ENCODE data around the gene PKD1. TPM values are rescaled to one million over a fixed set of nuclear protein-coding genes. Genes with fewer than 3 reads are reported as not detected.

PKD1 gene
- total and polyA plus RNA-seq, 2 of the 13 experiments (the other 11 are each of a cell fraction or from before 2014, with no cell fraction given), result 22.1 to 23.0 TPM

DNA sequence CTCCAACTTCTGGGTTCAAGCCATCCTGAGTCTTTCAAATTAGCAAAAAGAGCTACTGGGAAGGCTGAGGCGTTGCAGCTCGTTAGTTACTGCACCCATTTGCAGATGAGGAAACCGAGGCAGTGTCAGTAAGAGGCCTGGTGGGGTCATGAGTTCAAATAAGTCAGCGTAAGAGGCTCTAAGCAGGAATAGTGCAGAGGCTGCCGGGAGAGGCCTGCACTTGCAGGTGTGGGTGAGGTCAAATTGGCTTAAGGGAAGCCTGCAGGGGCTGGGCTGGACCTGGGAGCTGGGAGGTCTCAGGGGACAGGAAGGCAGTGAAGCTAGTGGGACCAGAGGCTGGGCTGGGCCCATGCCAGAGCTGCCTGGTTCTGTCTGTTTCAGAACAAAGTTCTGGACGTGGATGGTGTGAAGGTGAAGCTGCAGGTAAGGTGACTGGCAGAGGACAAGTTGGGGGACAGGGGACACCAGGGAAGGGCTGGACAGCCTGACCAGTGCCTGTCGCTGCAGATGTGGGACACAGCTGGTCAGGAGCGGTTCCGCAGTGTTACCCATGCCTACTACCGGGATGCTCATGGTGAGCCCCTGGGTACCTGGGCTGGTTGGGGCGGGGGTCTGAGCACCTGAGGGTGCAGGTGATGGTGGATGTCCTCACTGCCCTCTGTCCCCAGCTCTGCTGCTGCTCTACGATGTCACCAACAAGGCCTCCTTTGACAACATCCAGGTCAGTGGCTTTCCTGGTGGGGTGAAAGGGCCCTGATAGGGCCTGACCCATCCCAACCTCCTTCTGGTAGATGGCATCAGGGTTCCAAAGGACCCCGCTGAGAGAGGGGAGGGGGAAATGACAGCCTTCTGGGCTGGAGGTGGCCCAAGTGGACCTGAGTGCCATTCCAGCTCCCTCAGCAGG lies 15.7 kb upstream of the PKD1 start (continued):
- TF ChIP-seq ZNF83 (CRISPR knock-in tag; IDR thresholded peaks at IDR 0.05; ENCODE audit: borderline replicate concordance), result no peak
- no peak for TF ChIP-seq MAFK (conservative IDR thresholded peaks at IDR 0.05 in 1 of 2, IDR thresholded peaks at IDR 0.05 in 1 of 2; ENCODE audit: low read length in 2 of 2)
- TF ChIP-seq NCOA1 (CRISPR knock-in tag; IDR thresholded peaks at IDR 0.05), result no peak
- TF ChIP-seq DNMT3B (CRISPR knock-in tag; conservative IDR thresholded peaks at IDR 0.05), result no peak
- no peak for TF ChIP-seq ATF3 (CRISPR knock-in tag; IDR thresholded peaks at IDR 0.05)
- TF ChIP-seq POLR2G (IDR thresholded peaks at IDR 0.05; ENCODE audit: low read depth, low read length), result peak; percentile 18
- TF ChIP-seq RFX3 (CRISPR knock-in tag; IDR thresholded peaks at IDR 0.05), result no peak
- TF ChIP-seq, protein P1, sequence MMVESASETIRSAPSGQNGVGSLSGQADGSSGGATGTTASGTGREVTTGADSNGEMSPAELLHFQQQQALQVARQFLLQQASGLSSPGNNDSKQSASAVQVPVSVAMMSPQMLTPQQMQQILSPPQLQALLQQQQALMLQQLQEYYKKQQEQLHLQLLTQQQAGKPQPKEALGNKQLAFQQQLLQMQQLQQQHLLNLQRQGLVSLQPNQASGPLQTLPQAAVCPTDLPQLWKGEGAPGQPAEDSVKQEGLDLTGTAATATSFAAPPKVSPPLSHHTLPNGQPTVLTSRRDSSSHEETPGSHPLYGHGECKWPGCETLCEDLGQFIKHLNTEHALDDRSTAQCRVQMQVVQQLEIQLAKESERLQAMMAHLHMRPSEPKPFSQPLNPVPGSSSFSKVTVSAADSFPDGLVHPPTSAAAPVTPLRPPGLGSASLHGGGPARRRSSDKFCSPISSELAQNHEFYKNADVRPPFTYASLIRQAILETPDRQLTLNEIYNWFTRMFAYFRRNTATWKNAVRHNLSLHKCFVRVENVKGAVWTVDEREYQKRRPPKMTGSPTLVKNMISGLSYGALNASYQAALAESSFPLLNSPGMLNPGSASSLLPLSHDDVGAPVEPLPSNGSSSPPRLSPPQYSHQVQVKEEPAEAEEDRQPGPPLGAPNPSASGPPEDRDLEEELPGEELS (CRISPR knock-in tag; IDR thresholded peaks at IDR 0.05), result 0 out of 2 replicates have a peak, but pooled peaks have one; percentile 22
- TF ChIP-seq ZNF543 (CRISPR knock-in tag; IDR thresholded peaks at IDR 0.05), result no peak
- TF ChIP-seq, protein P2, sequence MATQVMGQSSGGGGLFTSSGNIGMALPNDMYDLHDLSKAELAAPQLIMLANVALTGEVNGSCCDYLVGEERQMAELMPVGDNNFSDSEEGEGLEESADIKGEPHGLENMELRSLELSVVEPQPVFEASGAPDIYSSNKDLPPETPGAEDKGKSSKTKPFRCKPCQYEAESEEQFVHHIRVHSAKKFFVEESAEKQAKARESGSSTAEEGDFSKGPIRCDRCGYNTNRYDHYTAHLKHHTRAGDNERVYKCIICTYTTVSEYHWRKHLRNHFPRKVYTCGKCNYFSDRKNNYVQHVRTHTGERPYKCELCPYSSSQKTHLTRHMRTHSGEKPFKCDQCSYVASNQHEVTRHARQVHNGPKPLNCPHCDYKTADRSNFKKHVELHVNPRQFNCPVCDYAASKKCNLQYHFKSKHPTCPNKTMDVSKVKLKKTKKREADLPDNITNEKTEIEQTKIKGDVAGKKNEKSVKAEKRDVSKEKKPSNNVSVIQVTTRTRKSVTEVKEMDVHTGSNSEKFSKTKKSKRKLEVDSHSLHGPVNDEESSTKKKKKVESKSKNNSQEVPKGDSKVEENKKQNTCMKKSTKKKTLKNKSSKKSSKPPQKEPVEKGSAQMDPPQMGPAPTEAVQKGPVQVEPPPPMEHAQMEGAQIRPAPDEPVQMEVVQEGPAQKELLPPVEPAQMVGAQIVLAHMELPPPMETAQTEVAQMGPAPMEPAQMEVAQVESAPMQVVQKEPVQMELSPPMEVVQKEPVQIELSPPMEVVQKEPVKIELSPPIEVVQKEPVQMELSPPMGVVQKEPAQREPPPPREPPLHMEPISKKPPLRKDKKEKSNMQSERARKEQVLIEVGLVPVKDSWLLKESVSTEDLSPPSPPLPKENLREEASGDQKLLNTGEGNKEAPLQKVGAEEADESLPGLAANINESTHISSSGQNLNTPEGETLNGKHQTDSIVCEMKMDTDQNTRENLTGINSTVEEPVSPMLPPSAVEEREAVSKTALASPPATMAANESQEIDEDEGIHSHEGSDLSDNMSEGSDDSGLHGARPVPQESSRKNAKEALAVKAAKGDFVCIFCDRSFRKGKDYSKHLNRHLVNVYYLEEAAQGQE (IDR thresholded peaks at IDR 0.05; ENCODE audit: borderline replicate concordance in 1 of 2, low read depth in 1 of 2, low read length in 2 of 2), result no peak
- TF ChIP-seq, protein P3, sequence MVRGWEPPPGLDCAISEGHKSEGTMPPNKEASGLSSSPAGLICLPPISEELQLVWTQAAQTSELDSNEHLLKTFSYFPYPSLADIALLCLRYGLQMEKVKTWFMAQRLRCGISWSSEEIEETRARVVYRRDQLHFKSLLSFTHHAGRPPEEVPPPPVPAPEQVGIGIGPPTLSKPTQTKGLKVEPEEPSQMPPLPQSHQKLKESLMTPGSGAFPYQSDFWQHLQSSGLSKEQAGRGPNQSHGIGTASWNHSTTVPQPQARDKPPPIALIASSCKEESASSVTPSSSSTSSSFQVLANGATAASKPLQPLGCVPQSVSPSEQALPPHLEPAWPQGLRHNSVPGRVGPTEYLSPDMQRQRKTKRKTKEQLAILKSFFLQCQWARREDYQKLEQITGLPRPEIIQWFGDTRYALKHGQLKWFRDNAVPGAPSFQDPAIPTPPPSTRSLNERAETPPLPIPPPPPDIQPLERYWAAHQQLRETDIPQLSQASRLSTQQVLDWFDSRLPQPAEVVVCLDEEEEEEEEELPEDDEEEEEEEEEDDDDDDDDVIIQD (CRISPR knock-in tag; IDR thresholded peaks at IDR 0.05; ENCODE audit: low read depth), result no peak
- no peak for TF ChIP-seq GZF1 (CRISPR knock-in tag; IDR thresholded peaks at IDR 0.05)
- TF ChIP-seq KDM4B (CRISPR knock-in tag; IDR thresholded peaks at IDR 0.05), result no peak
- TF ChIP-seq CBX2 (IDR thresholded peaks at IDR 0.05; ENCODE audit: low read depth, low read length), result no peak
- no peak for TF ChIP-seq CBX2 (CRISPR knock-in tag; IDR thresholded peaks at IDR 0.05; ENCODE audit: low read depth)
- no peak for TF ChIP-seq ZSCAN22 (CRISPR knock-in tag; IDR thresholded peaks at IDR 0.05)
- no peak for TF ChIP-seq DNMT1 (CRISPR knock-in tag; IDR thresholded peaks at IDR 0.05)
- no peak for TF ChIP-seq ZNF556 (CRISPR knock-in tag; IDR thresholded peaks at IDR 0.05; ENCODE audit: borderline replicate concordance)
- TF ChIP-seq SRSF1 (optimal IDR thresholded peaks at IDR 0.05; ENCODE audit: low read depth, low read length), result no peak
- TF ChIP-seq ZNF256 (CRISPR knock-in tag; conservative IDR thresholded peaks at IDR 0.05), result no peak
- no peak for TF ChIP-seq ZNF570 (CRISPR knock-in tag; IDR thresholded peaks at IDR 0.05; ENCODE audit: borderline replicate concordance)
